GM18873 (cell line): Measurements from ENCODE around the gene TEDC2.
"Not testable (repeated sequence)": the region's sequence is repeated elsewhere in the genome, so short reads cannot be mapped to it uniquely, and the experiment has no call there.

Experiments
- ATAC-seq: cut with Tn5 transposase; IDR thresholded peaks from one replicate; pipeline ENCODE4 v1.9.1; 2021; ENCODE audit warnings: mild to moderate bottlenecking, moderate library complexity, moderate number of reproducible peaks; ENCODE audit not compliant: unreplicated experiment, low FRiP score

The TEDC2 gene

DNA sequence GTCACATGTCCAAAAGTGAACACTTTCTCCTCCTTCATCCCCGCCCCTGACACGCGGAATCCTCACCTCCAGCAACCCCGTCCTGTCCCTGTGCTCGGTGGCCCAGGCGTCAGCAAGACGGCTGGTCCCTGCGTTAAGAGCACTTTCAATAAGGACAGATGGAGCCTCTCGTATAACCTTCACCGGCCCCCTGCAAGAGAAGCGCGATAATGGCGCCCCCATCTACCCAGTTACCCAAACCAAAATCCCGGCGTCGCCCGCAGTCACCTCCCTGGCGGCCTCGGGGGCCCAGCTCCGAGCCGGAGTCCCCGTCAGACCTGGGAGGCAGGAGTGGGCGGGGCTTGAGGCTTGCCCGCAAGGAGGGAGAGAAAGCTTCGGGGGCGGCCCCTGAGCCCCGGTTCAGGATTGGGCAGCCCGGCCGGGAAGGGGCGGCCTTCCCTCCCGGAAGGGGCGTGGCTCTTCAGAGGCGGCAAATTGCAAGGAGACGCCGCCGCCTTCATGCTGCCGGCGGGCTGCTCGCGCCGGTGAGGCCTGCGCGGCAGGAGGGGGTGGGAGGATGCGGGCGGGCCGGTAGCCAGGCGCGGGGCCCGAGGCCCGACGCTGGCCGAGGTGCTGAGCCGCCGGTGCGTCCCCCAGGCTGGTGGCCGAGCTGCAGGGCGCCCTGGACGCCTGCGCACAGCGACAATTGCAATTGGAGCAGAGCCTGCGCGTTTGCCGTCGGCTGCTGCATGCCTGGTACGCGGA, at the start of gene TEDC2:
TSS of gene TEDC2 (plus strand) at position 463 of the 744 bp plus-strand sequence. CDS start at position 499, 36 bp downstream.
- peak; percentile 77 for ATAC-seq

DNA sequence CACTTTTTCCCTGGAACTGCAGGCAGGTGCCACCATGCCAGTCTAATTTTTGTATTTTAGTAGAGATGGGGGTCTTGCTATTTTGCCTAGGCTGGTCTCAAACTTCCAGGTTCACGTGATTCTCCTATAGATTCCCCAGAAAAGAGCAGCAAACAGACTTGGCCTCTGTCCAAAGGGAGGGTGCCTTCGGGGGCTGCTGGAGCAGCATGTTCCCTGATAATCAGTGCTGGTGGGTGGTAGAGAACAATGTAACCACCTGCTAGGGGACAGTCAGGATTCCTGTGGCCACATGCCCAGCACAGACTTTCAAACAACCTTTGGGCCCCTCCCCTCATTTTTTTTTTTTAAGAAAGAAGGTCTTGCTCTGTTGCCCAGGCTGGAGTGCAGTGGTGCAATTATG, 44.8 kb upstream of the TEDC2 start:
- no peak for ATAC-seq

DNA sequence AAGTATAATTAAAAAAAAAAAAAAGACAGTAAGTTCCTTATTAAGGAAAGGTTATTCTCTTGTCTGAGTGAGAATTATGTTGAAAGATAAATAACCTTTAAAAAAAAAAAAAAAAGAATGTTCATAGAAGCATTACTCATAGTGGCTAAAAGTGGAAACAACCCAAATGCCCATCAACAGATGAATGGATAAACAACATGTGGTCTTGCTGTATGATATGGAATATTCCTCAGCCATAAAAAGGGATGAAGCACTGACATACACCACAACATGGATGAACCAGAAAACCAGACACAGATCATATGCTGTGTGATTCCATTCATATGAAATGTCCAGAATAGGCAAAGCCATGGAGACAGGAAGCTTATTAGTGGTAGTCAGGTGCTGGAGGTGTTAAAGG, 39.9 kb upstream of the TEDC2 start:
- ATAC-seq: no peak

DNA sequence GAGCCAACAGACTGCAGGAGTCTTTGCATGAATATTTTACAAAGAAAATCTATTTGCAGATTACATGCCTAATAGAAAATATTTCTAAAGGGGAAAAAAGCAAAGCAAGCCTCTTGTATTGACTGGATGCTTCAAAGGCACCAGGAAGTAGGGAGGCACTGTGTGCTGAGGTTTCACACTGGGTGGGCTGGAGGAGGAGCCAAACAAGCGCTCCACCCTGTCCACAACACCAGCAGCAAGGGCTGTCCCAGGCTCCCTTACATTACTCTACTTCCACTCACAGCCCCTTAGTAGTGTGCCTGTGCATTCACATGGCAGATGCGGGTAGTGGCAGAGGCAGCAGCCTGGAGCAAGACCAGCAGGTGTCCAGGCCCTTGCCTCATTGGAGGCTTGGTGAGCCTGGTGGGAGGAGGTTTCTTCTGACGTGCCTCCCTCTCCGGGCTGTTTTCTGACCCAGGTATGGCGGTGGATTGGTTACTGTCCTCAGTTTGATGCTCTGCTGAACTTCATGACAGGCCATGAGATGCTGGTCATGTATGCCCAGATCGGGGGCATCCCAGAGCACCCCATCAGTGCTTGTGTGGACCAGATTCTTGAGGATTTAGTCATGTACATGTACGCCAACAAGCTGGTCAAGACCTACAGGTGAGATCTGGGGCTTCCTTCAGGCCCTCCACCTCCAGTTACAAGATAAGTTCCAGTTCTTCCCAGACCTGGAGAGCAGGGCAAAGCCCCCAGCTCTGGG, 37.6 kb upstream of the TEDC2 start:
- no peak for ATAC-seq

DNA sequence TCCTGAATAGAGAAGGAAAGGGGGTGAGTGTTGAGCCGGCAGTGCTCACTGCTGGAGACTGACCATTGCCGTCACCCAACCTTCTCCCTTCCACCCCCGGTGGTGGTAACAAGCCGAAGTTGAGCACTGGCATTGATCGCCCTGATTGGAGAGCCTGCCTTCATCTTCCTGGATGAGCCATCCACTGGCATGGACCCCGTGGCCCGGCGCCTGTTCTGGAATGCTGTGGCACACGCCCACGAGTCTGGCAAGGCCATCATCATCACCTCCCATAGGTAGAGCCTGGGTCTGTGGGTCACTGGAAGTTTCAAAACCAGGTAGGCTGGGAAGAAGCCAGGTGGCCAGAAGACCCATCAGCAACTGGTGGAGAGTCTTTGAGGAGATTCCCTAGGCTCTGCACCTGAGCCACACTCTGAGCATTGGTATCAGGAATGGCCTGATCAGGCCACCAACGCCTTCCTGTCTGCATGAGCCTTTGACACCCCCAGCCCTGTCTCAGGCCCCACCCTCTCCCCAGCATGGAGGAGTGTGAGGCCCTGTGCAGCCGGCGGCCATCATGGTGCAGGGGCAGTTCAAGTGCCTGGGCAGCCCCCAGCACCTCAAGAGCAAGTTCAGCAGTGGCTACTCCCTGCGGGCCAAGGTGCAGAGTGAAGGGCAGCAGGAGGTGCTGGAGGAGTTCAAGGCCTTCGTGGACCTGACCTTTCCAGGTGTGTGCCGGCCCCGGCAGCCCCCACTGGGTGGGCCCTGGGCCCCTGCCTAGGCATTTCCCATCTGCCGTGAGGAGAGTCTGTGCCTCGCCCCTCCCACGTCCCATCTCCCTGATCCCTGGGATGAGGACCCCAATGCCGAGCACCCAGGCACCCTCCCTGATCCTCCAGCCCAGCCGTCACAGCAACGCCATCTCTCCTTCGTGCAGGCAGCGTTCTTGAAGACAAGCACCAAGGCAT, 35.6 kb upstream of the TEDC2 start:
- no peak for ATAC-seq

DNA sequence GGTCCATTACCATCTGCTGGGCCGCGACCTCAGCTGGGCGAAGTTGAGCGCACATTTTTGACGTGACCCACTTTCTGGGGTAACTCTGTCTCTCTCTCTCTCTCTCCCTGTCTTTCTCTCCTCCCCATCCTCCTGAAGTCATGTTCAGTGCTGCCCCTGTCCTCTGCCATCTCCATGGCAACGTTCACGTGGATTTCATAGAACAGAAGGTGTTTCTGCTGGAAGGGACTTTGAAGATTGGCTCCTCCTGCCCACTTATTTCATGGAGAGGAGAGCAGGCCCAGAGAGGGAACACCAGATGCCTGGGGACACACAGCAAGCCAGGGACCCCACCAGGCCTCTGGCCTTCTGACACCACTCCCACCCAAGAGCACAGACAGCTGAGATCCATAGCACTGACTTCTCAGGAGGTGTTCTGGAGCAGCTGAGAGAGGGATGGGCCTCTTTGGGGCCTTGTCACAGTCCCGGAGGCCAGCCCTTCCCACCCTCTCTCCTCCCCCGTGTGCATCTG, 34.8 kb upstream of the TEDC2 start:
- ATAC-seq: no peak

DNA sequence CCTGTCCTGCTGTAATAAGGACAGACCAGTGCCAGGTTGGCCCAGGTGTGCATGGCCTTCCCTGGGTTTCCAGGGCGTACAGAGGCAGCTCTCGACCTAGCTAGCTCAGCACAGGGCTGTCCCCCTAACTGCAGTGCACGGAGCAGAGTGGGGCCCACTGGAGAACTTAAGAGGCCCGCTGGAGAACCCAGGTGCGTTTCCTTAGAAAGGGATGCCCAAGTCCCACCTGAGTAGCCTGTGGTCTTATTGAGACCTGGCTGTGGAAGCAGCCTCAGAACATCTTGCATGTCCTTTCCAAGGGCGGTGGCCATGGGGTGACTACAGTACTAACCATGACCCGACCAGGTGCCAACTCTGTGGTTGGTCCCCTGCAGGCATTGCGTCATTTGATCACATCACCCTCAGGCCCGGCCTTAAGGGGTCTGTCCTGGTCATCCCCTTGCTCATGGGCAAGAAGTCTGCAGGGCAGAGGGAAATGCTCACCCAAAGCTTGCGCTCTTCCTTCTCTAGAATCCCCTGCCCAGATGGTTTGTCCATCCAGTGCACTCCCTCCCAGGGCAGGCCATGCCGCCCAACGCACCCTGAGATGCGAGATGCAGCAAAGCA, 34.0 kb upstream of the TEDC2 start:
- no peak for ATAC-seq

DNA sequence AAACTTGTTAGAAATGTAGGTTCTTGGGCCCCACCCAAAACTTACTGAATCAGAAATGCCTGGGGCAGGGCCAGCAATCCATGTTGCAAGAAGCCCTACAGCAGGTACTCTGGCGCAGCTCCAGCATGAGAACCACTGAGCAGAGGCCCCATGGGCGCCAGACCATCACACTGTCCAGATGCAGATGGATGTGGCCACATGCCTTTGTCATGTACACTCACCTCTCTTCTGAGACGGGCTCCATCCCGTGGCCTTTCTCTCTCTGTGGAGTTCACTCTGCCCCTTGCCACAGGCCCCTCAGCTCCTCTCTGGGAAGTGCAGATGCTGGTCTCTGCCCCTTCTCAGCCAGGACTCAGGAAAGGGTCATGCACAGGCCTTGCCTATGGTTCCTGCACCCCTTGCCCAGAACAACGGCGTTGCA, 33.0 kb upstream of the TEDC2 start:
- ATAC-seq: no peak

- no peak for ATAC-seq
Measured at GRCh38 chr16:2427526-2427925, 32.4 kb upstream of the TEDC2 start.

GRCh38 chr16:2428051-2428783, 31.7 kb upstream of the TEDC2 start:
- ATAC-seq: peak; percentile 6

- peak; percentile 3 for ATAC-seq
Measured at GRCh38 chr16:2428784-2429033, 31.2 kb upstream of the TEDC2 start.

- peak; percentile 62 for ATAC-seq
Measured at GRCh38 chr16:2429034-2429770, 30.7 kb upstream of the TEDC2 start, which contains the start of gene CCNF. Gene CCNF, plus strand, starts transcription at chr16:2429447. Its CDS starts 35 bp downstream, at chr16:2429482.

- peak; percentile 11 for ATAC-seq
Measured at GRCh38 chr16:2429771-2430663, 29.9 kb upstream of the TEDC2 start.

GRCh38 chr16:2432286-2432685, 27.6 kb upstream of the TEDC2 start:
- no peak for ATAC-seq

DNA sequence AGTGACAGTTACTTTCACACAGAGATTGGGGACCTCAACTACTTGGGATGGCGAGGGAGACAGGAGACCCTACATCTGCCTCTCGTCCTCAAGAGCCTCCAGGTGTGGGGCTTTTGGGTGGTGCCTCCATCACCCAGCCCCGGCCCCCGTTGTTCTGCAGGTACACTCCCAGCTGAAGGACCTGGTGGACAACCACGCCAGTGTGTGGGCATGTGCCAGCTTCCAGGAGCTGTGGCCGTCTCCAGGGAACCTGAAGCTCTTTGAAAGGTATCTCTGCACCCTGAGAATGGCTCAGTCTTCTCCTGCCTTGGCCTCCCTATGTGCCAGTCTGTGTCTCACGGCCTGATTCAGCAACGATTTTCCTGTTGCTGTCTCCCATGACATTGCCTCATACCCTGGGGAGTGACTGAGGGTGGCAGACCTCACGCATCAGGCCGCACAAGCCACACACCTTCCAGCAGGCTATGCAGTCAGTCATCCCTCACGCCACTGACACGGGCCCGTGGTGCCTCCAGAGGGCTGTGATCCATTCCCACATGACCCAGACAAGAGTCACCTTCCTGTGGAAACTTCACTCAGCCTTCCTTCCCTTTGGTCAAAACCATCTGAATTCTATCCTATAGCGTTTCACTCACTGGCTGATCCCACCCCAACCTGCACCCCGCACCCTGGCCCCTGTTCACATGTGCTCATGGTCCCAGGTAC, 27.0 kb upstream of the TEDC2 start:
- ATAC-seq: no peak

- not testable (repeated sequence) for ATAC-seq
Measured at GRCh38 chr16:2435236-2435635, 24.7 kb upstream of the TEDC2 start.

DNA sequence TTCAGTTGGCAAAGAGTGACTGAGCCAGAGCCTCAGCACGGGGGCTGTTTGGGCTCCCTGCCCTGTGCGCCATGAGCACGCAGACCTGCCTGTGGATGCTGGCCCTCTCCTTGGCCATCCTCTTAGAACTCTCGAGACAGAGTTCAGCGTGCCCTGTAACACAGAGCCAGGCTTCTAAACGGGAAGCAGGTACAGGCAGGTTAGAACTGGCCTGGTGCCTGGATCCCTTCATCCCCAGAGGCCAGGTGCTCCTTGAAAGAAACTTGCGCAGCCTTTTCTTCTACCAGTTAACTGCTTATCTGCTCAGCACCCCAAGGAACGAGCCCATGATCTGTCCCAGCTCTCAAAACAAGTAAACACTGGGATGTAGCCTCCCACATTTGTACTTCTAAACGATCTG, 23.8 kb upstream of the TEDC2 start:
- ATAC-seq: no peak
